Fibroblast of pulmonary artery (primary cell): ENCODE data around the gene ZNF883.
A peak's percentile ranks its signal among the peaks of the same experiment; 100 is the strongest.
"Not testable (repeated sequence)": the region's sequence is repeated elsewhere in the genome, so short reads cannot be mapped to it uniquely, and the experiment has no call there.

Experiments
- DNase-seq: peaks from one replicate; pipeline ENCODE4 v3.0.0-alpha.2; 2010; ENCODE audit warnings: low read depth
- H3K4me3 ChIP-seq: replicated peaks from 2 replicates; pipeline ENCODE4 v1.5.1; 2011; ENCODE audit warnings: low read depth, mild to moderate bottlenecking, control low read depth, low read length, moderate library complexity
- TF ChIP-seq, protein P1 (sequence below): IDR thresholded peaks from 2 replicates; pipeline ENCODE4 v1.5.1; 2011; ENCODE audit warnings: mild to moderate bottlenecking, control low read depth, low read length, inconsistent platforms; ENCODE audit errors: missing control alignments

The ZNF883 gene

DNA sequence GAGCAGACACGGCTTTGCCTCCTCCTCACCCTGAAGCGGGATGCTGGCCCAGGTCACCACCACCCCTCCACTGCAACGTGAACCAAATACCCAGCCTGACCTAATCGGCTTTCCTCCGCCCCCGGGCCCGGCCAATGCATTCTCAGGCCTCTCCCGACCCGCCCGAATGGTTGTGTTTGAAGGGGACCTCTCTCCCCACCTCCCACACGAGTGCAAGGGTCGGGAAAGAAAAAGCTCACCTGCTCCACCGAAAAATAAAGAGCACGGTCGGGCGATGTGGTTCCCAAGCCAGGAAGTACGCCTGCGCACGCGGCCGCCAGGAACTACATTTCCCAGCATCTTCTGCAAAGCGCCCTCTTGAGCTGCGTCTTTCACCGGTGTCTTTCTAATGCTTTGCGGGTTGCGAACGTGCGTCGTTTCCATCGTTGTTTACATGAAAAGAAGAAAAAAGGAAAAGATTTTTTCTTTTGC, at the start of gene ZNF883:
Gene ZNF883, minus strand, starts transcription at position 282 of the 471 bp plus-strand sequence.
- TF ChIP-seq, protein P1, sequence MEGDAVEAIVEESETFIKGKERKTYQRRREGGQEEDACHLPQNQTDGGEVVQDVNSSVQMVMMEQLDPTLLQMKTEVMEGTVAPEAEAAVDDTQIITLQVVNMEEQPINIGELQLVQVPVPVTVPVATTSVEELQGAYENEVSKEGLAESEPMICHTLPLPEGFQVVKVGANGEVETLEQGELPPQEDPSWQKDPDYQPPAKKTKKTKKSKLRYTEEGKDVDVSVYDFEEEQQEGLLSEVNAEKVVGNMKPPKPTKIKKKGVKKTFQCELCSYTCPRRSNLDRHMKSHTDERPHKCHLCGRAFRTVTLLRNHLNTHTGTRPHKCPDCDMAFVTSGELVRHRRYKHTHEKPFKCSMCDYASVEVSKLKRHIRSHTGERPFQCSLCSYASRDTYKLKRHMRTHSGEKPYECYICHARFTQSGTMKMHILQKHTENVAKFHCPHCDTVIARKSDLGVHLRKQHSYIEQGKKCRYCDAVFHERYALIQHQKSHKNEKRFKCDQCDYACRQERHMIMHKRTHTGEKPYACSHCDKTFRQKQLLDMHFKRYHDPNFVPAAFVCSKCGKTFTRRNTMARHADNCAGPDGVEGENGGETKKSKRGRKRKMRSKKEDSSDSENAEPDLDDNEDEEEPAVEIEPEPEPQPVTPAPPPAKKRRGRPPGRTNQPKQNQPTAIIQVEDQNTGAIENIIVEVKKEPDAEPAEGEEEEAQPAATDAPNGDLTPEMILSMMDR = peak; percentile 17
- peak within 1 kb of the TSS; percentile 57 for H3K4me3 ChIP-seq
- DNase-seq = peak; percentile 76

DNA sequence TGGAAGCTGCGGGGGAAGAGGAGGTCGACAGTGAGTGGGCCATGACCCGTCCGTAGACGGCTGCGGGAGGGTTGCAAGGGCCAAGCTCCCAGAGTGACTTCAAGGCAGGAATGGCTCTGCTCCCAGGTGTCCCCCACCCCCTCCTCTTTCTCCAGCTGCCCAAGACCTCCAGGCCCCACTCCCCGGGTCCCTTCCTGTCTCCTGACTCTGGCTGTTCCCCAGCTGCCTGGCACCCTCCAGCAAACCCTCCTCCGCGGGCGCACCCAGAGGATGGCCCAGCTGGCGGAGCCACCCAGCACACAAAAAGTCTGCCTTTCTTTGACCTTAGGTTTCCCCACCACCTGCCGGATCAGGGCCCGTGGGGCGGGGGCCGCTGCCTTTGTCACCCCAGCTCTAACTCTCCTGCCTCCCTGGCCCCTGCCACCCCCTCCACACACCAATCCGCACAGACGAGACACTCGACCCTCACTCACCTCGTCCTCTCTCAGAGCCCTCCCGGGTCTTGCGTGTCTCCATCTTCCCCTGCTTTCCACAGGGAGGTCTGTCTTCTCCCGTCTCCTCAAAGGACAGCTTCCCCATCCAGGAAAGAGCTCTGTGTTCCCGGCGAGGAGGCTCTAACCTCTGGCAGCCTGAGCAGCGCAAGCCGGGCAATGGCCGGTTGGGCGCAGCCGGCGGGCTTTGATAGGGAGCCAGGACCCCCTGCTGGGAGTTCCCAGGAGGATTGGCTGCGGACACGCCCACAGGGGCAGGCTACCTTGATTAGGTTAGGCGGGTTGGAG, 49.3 kb upstream of the ZNF883 start:
- not testable (repeated sequence) for DNase-seq, H3K4me3 ChIP-seq

DNA sequence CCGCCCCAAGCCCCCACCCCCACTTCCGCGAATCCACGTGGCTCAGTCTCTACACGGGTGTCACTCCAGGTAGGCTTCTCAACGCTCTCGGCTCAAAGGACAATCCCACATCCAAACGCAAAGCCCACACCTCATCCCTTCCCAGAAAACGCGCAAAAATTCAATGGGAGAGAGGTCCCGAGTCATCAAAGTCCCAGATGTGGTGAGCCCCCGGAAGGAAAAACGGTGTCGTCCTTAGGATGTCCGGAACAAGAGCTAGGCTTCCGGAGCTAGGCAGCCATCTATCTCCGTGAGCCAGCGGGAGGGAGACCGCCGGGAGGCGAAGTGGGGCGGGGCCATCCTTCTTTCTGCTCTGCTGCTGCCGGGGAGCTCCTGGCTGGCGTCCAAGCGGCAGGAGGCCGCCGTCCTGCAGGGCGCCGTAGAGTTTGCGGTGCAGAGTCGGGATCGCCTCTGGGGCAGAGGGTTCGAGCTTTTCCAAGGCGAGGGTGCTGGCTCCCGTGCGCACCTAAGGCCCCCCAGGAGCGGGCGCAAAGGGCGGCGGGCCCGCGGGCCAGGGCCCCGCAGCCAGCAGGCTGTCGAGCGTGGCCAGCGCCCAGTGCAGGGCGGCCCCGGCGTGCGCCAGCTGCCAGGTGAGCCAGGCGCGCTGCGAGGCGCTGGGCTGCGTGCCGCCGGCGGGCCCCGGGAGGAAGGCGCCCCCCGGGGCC, 47.7 kb upstream of the ZNF883 start:
- H3K4me3 ChIP-seq = peak overlapping the region; percentile 21
- not testable (repeated sequence) for DNase-seq

- TF ChIP-seq, protein P1 = no peak
- peak overlapping the region; percentile 92 for H3K4me3 ChIP-seq
- no peak for DNase-seq
Measured at GRCh38 chr9:113057193-113057592, 45.2 kb upstream of the ZNF883 start.

GRCh38 chr9:113056191-113057106, 44.5 kb upstream of the ZNF883 start, which contains the start of gene ZFP37:
TSS of gene ZFP37 (minus strand) at chr9:113056724. CDS start at chr9:113056688, 36 bp downstream.
- peak within 1 kb of the TSS; percentile 92 for H3K4me3 ChIP-seq
- TF ChIP-seq, protein P1 = no peak

DNA sequence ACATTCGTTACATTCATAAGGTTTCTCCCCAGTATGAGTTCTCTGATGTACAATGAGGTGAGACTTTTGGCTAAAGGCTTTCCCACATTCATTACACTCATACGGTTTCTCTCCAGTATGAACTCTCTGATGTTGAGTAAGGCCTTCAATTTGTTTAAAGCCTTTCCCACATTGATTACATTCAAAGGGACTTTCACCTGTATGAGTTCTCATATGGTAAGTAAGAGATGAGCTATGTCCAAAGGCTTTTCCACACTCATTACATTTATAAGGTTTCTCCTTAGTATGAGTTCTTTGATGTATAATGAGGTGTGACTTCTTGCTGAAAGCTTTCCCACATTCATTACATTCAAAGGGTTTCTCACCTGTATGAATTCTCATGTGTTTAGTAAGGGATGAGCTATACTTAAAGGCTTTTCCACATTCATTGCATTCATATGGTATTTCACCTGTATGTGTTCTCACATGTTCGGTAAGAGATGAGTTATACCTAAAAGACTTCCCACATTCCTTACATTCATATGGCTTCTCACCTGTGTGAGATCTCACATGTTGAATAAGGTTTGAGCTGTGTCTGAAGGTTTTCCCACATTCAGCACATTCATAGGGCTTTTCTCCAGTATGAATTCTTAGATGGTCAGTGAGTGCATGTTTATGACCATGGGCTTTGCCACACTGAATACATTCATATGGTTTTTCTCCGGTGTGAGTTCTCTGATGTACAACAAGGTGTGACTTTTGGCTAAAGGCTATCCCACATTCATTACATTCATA, 31.1 kb upstream of the ZNF883 start:
- TF ChIP-seq, protein P1 = no peak
- H3K4me3 ChIP-seq = no peak overlapping the region
- DNase-seq = peak; percentile 3

More at GRCh38 chr9:113056191-113057106, 44.5 kb upstream of the ZNF883 start, which contains the start of gene ZFP37:
- DNase-seq = peak; percentile 97

GRCh38 chr9:113026200-113026599, 14.2 kb upstream of the ZNF883 start:
- no peak overlapping the region for H3K4me3 ChIP-seq
- TF ChIP-seq, protein P1 = no peak
- DNase-seq = no peak
